Measurements from ENCODE around the gene HSD17B7.
A peak's percentile ranks its signal among the peaks of the same experiment; 100 is the strongest.
"Not testable (repeated sequence)": the region's sequence is repeated elsewhere in the genome, so short reads cannot be mapped to it uniquely, and the experiment has no call there.

HSD17B7 gene

DNA sequence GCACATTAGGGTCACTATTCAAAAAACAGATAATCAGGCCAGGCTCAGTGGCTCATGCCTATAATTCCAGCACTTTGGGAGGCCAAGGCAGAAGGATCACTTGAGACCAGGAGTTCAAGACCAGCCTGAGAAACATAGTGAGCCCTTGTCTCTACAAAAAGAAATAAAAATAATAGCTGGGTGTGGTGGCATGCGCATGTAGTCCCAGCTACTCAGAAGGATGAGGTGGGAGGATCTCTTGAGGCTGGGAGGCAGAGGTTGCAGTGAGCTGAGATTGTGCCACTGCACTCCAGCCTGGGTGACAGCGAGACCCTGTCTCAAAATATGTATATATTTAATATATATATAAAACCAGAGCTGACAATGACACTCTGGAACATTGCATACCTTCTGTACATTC lies 21.9 kb downstream of the HSD17B7 start:
- DNase-seq (ENCODE audit: low spot score), result not testable (repeated sequence)

GRCh38 chr1:162818136-162818535 lies 27.6 kb downstream of the HSD17B7 start:
- not testable (repeated sequence) for DNase-seq (ENCODE audit: low spot score)

GRCh38 chr1:162818666-162819065 lies 28.2 kb downstream of the HSD17B7 start:
- not testable (repeated sequence) for DNase-seq (ENCODE audit: low spot score)

- no peak for DNase-seq (ENCODE audit: low spot score)
Measured at GRCh38 chr1:162822391-162823200, 32.1 kb downstream of the HSD17B7 start.

- DNase-seq (ENCODE audit: low spot score), result no peak
Measured at GRCh38 chr1:162823231-162823630, 32.7 kb downstream of the HSD17B7 start.

DNA sequence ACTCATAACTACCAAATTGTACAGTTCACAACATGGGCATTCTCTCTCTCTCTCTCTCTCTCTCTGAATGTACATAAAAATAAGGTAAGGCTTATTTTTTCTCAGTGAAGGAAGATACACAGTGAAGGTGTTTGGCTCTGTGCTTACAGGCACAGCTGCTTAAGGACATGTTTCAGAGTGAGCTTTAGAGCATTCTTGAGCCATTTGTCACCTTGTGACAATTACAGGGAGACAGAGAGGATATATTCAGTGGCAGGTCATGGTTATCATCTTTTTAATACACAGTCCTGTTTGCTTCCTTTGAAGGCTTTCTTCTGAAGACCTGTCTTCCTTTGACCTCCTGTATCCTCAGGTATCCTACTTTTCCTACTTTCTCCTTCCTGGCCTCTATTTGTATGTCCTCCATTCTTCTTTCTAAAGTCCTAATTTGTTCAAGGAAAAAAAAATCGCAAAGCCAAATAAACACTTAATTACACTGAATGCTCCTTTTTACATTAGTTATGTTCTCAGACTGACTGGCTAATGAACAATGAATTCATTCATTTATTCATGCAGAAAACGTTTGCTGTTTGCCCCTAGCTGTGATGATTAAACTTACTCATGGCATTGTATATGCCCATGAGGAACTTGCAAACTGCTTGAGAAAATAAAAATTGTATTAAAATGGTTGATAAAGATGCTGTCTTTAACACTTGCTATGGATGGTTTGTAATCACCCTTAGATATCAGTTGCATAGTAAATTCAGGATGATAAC lies 33.4 kb downstream of the HSD17B7 start:
- DNase-seq (ENCODE audit: low spot score), result no peak

DNA sequence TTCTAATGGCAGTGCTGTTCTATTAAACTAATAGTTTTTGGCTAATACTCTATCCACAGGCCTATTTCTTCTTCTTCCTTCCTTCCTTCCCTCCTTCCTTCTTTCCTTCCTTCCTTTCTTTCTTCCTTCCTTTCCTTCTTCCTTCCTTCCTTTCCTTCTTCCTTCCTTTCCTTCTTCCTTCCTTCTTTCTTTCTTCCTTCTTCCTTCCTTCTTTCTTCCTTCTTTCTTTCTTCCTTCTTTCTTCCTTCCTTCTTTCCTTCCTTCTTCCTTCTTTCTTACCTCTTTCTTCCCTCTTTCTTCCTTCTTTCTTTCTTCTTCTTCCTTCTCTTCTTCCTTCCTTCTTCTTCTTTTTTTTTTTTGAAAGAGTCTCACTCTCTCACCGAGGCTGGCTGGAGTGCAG lies 38.8 kb downstream of the HSD17B7 start:
- no peak for DNase-seq (ENCODE audit: low spot score)

- DNase-seq (ENCODE audit: low spot score), result no peak
Measured at GRCh38 chr1:162832470-162832869, 42.0 kb downstream of the HSD17B7 start.

GRCh38 chr1:162835157-162835899 lies 44.8 kb downstream of the HSD17B7 start:
- DNase-seq (ENCODE audit: low spot score), result no peak

GRCh38 chr1:162838863-162839262 lies 48.4 kb downstream of the HSD17B7 start:
- DNase-seq (ENCODE audit: low spot score), result no peak

GRCh38 chr1:162840250-162840839 lies 49.8 kb downstream of the HSD17B7 start:
- DNase-seq (ENCODE audit: low spot score), result no peak

DNA sequence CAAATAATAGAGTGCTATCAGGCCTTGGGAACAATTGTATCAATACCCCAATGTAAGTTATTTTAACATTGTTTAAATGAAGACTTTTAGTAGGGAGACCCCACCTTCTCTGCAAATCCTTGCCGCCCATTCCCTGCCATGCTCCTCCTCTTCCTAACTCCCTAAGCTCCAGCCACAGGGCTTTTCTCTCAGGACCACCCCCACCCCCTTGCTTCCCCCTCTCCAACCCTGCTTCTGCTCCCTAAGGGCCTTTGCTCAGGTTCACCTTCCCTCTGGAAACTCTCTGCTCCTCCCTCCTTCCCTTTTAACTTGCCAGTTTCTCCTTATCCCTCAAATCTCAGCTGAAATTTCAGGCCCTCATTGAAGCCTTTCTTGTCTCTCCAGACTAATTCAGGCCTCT lies 53.7 kb downstream of the HSD17B7 start:
- DNase-seq (ENCODE audit: low spot score), result no peak

DNA sequence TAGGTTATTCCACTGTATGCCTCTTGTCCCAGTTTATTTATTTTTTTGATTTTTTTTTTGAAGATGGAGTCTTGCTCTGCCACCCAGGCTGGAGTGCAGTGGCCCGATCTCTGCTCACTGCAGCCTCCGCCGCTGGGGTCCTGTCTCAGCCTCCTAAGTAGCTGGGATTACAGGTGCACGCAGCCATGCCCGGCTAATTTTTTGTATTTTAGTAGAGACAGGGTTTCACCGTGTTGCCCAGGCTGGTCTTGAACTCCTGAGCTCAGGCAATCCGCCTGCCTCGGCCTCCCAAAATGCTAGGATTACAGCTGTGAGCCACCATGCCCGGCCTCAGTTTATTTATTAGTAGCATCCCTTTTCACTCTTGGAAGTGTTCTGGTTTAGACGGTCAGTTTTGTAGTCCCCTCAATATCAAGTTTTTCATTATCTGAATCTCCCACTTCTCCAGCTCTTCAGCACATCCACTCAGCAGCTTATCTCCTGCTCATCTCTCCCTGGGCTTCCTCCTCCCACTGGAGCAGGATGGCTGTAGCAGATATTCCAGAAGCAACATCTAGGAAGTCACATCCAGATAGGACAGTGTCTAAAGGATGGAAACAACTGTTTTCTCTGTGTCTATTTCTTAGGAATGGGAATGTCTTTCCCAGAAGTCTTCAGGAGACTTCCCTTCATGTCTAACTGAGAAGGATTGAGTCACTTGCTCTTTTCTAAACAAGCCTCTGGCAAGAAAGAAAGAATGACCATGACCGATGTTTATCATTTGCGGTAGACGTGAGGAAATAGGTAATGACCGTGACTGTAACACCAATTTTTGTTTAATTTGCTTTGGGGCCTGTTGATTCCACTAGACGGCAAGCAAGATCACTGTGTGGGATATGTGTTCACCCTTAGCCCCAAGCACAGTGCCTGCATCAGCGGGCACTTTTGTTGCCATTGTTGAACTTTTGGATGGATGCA lies 56.0 kb downstream of the HSD17B7 start:
- no peak for DNase-seq (ENCODE audit: low spot score)

DNA sequence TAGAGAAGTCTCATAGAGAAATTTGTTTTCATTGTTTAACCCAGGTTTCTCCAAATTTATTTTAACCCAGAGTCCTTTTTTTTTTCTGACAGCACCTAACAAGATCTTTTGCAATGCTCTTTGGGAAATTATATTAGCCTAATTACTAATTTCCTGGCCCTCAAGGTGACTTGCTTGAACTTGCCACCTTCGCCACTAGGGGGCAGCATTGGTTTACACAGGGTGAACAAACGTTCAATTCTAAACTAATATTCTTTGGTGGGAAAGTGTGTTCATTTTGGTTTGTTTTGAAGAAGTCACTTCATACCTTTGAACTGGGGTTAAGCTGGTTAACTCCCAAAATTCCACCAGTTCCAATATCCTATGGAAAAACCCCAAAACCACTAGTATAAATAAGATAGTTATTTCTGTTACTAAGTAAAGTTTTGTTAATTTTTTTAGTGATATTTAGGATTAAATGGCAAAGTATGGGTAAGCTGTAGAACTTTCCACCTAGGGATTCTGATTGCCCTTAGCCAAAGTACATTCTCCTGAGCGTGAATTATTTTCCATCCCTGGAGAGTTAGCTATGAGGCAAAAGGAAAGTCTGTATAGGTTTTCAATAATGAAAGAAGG lies 57.4 kb downstream of the HSD17B7 start:
- peak; percentile 20 for DNase-seq (ENCODE audit: low spot score)

GRCh38 chr1:162849711-162850110 lies 59.2 kb downstream of the HSD17B7 start:
- DNase-seq (ENCODE audit: low spot score), result no peak

DNA sequence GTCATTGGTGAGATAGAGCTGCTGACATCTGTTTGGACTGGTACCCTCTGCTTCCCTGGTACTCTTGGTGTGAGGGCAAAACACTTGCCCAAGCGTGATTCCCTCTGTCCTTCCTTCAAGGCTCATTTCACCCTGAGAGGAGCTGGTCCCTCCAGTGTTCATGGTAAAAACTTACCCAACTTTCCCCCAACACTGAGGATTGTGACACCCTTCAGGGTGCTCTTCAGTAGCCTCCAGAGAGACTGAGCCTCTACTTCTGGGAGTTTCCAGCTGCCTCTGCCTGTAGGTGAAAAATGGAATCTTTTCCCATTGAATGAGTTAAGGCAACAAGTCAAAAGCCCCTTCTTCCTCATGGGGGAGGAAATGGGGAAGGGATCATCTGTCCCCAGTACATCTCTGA lies 60.8 kb downstream of the HSD17B7 start:
- DNase-seq (ENCODE audit: low spot score), result no peak

- peak; percentile 39 for DNase-seq (ENCODE audit: low spot score)
Measured at GRCh38 chr1:162854245-162854882, 63.9 kb downstream of the HSD17B7 start.

GRCh38 chr1:162855461-162856150 lies 65.1 kb downstream of the HSD17B7 start:
- no peak for DNase-seq (ENCODE audit: low spot score)

- DNase-seq (ENCODE audit: low spot score), result no peak
Measured at GRCh38 chr1:162856260-162856659, 65.8 kb downstream of the HSD17B7 start.

DNA sequence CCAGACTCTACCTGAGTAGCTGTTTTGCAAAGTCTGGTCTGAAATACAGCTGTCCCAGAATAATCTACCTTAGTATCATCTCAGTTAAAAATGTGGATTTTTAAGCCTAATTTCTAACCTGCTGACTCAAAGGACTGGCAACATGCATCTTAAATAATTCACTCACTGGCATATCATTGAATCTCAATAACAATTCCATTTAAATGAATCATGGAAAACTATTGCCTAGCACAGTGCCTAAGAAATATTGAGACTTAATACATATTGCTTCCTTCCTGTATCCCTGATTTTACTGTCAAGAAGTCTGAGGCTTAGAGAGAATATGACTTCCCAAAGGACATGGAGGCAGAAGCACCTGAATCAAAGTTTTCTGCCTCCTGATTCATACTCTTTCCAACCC lies 67.3 kb downstream of the HSD17B7 start:
- no peak for DNase-seq (ENCODE audit: low spot score)
